Stimulated activated naive CD4-positive, alpha-beta T cell treated with Interleukin-2 at 50 U/mL for 16 hours (primary cell): ENCODE measurements around the gene TINAGL1.

Source experiments
- DNase-seq: peaks from one replicate; lab custom pipeline; 2025; lab: John Stamatoyannopoulos, UW

TINAGL1 gene

GRCh38 chr1:31568895-31569595 is 7.3 kb upstream of the TINAGL1 start:
- DNase-seq: no peak

- DNase-seq: no peak
Observed at GRCh38 chr1:31569596-31570173, 6.6 kb upstream of the TINAGL1 start.

- no peak for DNase-seq
Observed at GRCh38 chr1:31570228-31570627, 6.1 kb upstream of the TINAGL1 start.

GRCh38 chr1:31570906-31571305 is 5.4 kb upstream of the TINAGL1 start:
- DNase-seq: no peak

- DNase-seq: no peak
Observed at GRCh38 chr1:31571340-31572295, 4.7 kb upstream of the TINAGL1 start.

GRCh38 chr1:31572323-31573104 is 3.8 kb upstream of the TINAGL1 start:
- DNase-seq: no peak

GRCh38 chr1:31573261-31573660 is 3.1 kb upstream of the TINAGL1 start:
- DNase-seq: no peak

GRCh38 chr1:31574749-31575368 is 1.5 kb upstream of the TINAGL1 start:
- no peak for DNase-seq

GRCh38 chr1:31575369-31576140 is 760 bp upstream of the TINAGL1 start:
- DNase-seq: no peak

GRCh38 chr1:31576743-31577455 is 584 bp downstream of the TINAGL1 start:
- no peak for DNase-seq

- no peak for DNase-seq
Observed at GRCh38 chr1:31577515-31578192, 1.3 kb downstream of the TINAGL1 start.

GRCh38 chr1:31579374-31579773 is 3.1 kb downstream of the TINAGL1 start:
- no peak for DNase-seq

- no peak for DNase-seq
Observed at GRCh38 chr1:31580513-31580870, 4.2 kb downstream of the TINAGL1 start.

GRCh38 chr1:31580891-31581603 is 4.7 kb downstream of the TINAGL1 start:
- no peak for DNase-seq

GRCh38 chr1:31581821-31582810 is 5.8 kb downstream of the TINAGL1 start:
- DNase-seq: no peak

- DNase-seq: no peak
Observed at GRCh38 chr1:31583082-31583994, 7.0 kb downstream of the TINAGL1 start.
